ENCODE data around the gene NDUFAF8. TPM values are rescaled to one million over a fixed set of nuclear protein-coding genes. Genes with fewer than 3 reads are reported as not detected.

The NDUFAF8 gene
- total RNA-seq, 4 donors from 2014 or later, result 22.0 to 67.0 (median 34.3) TPM

DNA sequence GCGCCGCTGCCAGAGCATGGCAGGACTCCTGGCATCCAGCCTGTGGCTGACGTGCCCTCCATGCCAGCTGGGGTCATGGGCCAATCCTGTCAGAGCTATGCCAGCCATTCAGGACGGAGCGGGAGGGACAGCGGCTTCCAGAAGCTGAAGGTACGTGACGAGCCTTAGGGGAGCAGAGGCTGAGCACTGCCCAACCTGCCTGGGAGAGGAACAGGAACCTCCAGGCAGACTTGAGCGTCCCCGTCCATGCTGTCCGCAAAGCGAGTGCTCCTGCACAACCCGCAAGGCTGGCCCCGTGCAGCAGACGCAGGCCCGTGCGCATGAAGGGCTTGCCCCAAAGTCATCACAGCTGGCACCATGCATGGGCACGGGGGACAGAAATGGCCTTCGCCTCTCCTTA lies 21.5 kb downstream of the NDUFAF8 start:
- Histone ChIP-seq H3K36me3 (peaks cover 34 to 93% (median 47%) of the 10 kb centered on the region in 3 donors), H3K4me1 (peaks cover 6 to 15% (median 9%) of the 10 kb centered on the region in 3 donors), H3K27ac (no peak overlapping the region), H3K4me3 (no peak overlapping the region), H3K9me3 (no peaks in the 10 kb centered on the region), H3K27me3 (no peaks in the 10 kb centered on the region)
- intact Hi-C loops (cut with DNase I), result loop anchor here (10.0 kb wide), 1 partner anchor 334 kb away; no protein-coding TSS in a partner anchor
- TF ChIP-seq CTCF (IDR thresholded peaks at IDR 0.05) (no peak), POLR2A (IDR thresholded peaks at IDR 0.05) (no peak)
- DNase-seq, result no peak
- WGBS, 2 donors, result 90% methylated on average over 7 of the region's 19 CpGs; no CpG with 5 or more reads in 1 of the 2 donors

GRCh38 chr17:81261096-81261495 lies 22.0 kb downstream of the NDUFAF8 start:
- no peak for DNase-seq
- Histone ChIP-seq H3K4me1 (peaks cover 2 to 10% (median 5%) of the 10 kb centered on the region in 3 donors), H3K4me3 (no peak overlapping the region), H3K9me3 (no peaks in the 10 kb centered on the region), H3K27ac (no peak overlapping the region), H3K27me3 (no peaks in the 10 kb centered on the region), H3K36me3 (peaks cover 34 to 97% (median 48%) of the 10 kb centered on the region in 3 donors)
- intact Hi-C loops (cut with DNase I), result loop anchor here (10.0 kb wide), 1 partner anchor 334 kb away; no protein-coding TSS in a partner anchor
- WGBS, 2 donors, result 80 to 88% methylated on average over 1 to 14 of the region's 18 CpGs
- TF ChIP-seq CTCF (IDR thresholded peaks at IDR 0.05), result no peak
- no peak for TF ChIP-seq POLR2A (IDR thresholded peaks at IDR 0.05)

DNA sequence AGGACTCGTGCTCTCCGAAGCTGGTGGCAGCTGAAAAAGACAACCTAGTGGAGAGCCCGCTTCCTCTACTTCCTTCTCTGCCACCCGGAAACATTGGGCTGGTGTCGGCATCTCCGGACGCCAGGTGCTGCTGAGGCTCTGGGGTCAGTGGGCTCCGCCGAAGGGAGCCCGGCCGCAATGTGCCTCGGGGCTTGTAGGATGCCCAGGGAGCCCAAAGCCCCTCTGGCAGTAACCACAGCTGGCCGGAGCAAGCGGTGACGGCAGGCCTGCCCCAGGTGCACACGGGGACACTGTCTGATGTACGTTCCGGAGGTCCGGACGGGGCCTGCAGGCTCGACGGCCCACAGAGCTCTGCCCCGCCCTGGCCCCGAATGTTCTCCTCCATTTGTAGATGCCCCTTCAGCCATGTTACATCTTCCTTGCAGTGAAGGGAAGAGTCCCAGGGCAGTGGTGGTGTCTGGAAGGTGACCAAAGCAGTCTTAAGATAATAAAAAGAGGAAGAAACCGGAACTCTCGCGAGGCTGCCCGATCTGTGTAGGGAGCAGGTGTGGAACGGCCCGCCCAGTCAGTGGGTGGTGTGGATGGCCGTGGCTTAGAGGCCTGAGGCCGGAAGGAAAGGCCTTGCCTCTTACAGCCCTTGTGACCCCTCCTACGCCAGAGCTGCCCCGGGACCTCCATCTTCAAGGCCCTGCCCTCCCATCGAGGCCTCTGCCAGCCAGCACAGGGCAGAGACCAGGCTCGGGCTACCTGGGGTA lies 22.6 kb downstream of the NDUFAF8 start:
- Histone ChIP-seq H3K27me3 (no peaks in the 10 kb centered on the region), H3K27ac (no peak overlapping the region), H3K4me3 (no peak overlapping the region), H3K4me1 (peaks cover 0 to 4% (median 0%) of the 10 kb centered on the region in 3 donors), H3K36me3 (peaks cover 34 to 100% (median 48%) of the 10 kb centered on the region in 3 donors), H3K9me3 (no peaks in the 10 kb centered on the region)
- intact Hi-C loops (cut with DNase I), result loop anchor here (10.0 kb wide), 1 partner anchor 333 kb away; no protein-coding TSS in a partner anchor
- 89 to 97% methylated on average over 17 to 20 of the region's 36 CpGs for WGBS, 2 donors
- DNase-seq, result no peak
- TF ChIP-seq POLR2A (IDR thresholded peaks at IDR 0.05), result no peak
- no peak for TF ChIP-seq CTCF (IDR thresholded peaks at IDR 0.05)

DNA sequence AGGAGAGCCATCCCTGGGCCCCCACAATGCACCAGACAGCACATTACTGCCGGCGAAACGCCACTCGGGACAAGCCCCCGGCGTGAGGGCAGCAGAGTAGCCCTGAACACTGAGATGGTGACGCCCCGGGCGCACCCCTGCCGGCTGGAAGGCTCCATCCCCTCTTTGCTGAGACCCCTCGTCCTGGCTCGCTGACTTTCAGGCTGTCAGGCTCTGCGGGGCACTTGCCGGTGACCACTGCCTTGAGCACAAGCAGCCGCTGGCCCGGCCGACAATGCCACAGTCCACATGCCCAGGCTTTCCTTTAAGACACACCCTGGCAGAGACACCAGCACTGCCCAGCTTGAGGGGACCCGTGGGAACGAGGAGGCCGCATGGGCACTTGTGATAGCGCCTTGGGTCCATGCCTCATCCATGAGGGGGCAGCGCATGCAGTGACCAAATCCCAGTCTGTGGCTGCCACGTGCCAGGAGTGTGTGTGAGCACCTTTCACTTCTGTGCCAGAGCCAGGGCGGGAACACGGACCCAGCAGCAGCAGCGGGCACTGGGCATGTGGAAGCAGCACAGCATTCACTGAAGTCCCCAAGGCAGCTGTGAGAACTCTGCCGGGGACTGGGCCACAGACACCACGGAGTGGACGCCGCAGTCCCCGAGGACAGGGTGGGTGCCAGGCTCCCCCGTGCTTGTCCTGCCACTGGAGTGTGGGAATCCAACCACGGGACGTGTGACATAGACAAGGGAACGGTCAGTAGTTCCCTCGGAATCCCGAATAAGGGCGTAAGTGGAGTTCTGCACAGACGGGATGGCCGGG lies 24.5 kb downstream of the NDUFAF8 start:
- H3K27ac ChIP-seq, result no peak overlapping the region
- intact Hi-C loops (cut with DNase I), result loop anchor here (10.0 kb wide), 1 partner anchor 331 kb away; no protein-coding TSS in a partner anchor
- H3K4me3 ChIP-seq, result no peak overlapping the region
- no peaks in the 10 kb centered on the region for H3K4me1 ChIP-seq
- no peak for TF ChIP-seq POLR2A (IDR thresholded peaks at IDR 0.05)
- no peak for TF ChIP-seq CTCF (IDR thresholded peaks at IDR 0.05)
- H3K9me3 ChIP-seq, result no peaks in the 10 kb centered on the region
- no peak for DNase-seq
- H3K27me3 ChIP-seq, result no peaks in the 10 kb centered on the region
- peaks cover 32 to 100% (median 45%) of the 10 kb centered on the region in 3 donors for H3K36me3 ChIP-seq
- 93 to 95% methylated on average over 8 to 15 of the region's 40 CpGs for WGBS, 2 donors

Data from esophagus squamous epithelium (tissue), 5 donors.